CD4-positive, alpha-beta T cell (primary cell): Measurements from ENCODE around the gene LAX1. TPM values are rescaled to one million over a fixed set of nuclear protein-coding genes. Genes with fewer than 3 reads are reported as not detected.

Source experiments
- ATAC-seq: fragments of 200-7000 bp; cut with Tn5 transposase; one replicate; pipeline ENCODE4 v1.10.0; 2022; ENCODE audit warnings: mild to moderate bottlenecking; ENCODE audit not compliant: poor library complexity
- CTCF ChIA-PET: fragments of 350-600 bp; sonication (Branson Sonifier 250); formaldehyde crosslinking; loops from one replicate; lab custom pipeline; 2021; ENCODE audit warnings: antibody characterized with exemption, inconsistent platforms; lab: Charles Lee
- POLR2A ChIA-PET: fragments of 350-600 bp; sonication (Branson Sonifier 250); formaldehyde crosslinking; loops from one replicate; lab custom pipeline; 2021; ENCODE audit warnings: antibody characterized with exemption, inconsistent platforms; lab: Charles Lee
- DNase-seq, 14 experiments: peaks; one replicate each; pipeline ENCODE4 v3.0.0-alpha.2; 2013 to 2020; ENCODE audit warnings: mixed read lengths in 2 of 14
- H3K27ac ChIP-seq, 2 donors: one replicate each; pipeline versions ENCODE4 v1.5.1 to v1.7.0; 2013; ENCODE audit warnings: low read length in 2 of 2, low read depth in 1 of 2, mild to moderate bottlenecking in 1 of 2
- H3K27me3 ChIP-seq, 2 experiments: 1 replicate in 1 of 2; 2 replicates in 1 of 2; pipeline versions ENCODE4 v1.6.1 to v1.7.0; 2013; ENCODE audit warnings: low read length in 2 of 2, control low read depth in 1 of 2, mild to moderate bottlenecking in 1 of 2, moderate library complexity in 1 of 2; ENCODE audit not compliant: insufficient read depth in 2 of 2, control insufficient read depth in 1 of 2
- H3K36me3 ChIP-seq: one replicate; pipeline ENCODE4 v1.6.1; 2013; ENCODE audit warnings: low read length, control low read depth; ENCODE audit not compliant: insufficient read depth
- H3K4me1 ChIP-seq: one replicate; pipeline ENCODE4 v1.6.1; 2013; ENCODE audit warnings: low read length, control low read depth; ENCODE audit not compliant: insufficient read depth
- H3K4me3 ChIP-seq: one replicate; pipeline ENCODE4 v1.5.1; 2013; ENCODE audit warnings: mild to moderate bottlenecking, low read length, moderate library complexity
- H3K9me3 ChIP-seq, 2 experiments: 1 replicate in 1 of 2; 2 replicates in 1 of 2; pipeline versions ENCODE4 v1.6.1 to v1.7.0; 2013; ENCODE audit warnings: low read length in 2 of 2, mild to moderate bottlenecking in 2 of 2, control low read depth in 1 of 2, moderate library complexity in 1 of 2; ENCODE audit not compliant: control insufficient read depth in 1 of 2, insufficient read depth in 1 of 2
- H3K27ac Mint-ChIP-seq: one replicate; pipeline ENCODE4 v1.8.0; 2020; ENCODE audit warnings: mixed read lengths
- H3K27me3 Mint-ChIP-seq: one replicate; pipeline ENCODE4 v1.8.0; 2021; ENCODE audit warnings: mixed read lengths
- H3K36me3 Mint-ChIP-seq: one replicate; pipeline ENCODE4 v1.8.0; 2021; ENCODE audit warnings: low read depth, mixed read lengths
- H3K4me1 Mint-ChIP-seq: one replicate; pipeline ENCODE4 v1.8.0; 2021; ENCODE audit warnings: low read depth, mixed read lengths
- H3K4me3 Mint-ChIP-seq: one replicate; pipeline ENCODE4 v1.8.0; 2020; ENCODE audit warnings: mild to moderate bottlenecking, mixed read lengths
- H3K9me3 Mint-ChIP-seq: one replicate; pipeline ENCODE4 v1.8.0; 2020; ENCODE audit warnings: mixed read lengths
- intact Hi-C, 2 experiments: fragments of 100-400 bp; cut with DNase I in 1 of 2; cut with micrococcal nuclease in 1 of 2; formaldehyde crosslinking; loops; one replicate each; pipeline versions ENCODE4 v1.15.1 to v1.9.0; 2023 to 2025; cut with DNase I, micrococcal nuclease
- total RNA-seq, 174 experiments: library from RNA in 2 of 174; stranded (reverse) in 2 of 174; gene quantifications; one replicate each; pipeline ENCODE4 v1.2.3 and lab custom pipeline; 2021 to 2026
- TF ChIP-seq, protein P1 (sequence below): fragments of 200-600 bp; IDR thresholded peaks from one replicate; pipeline ENCODE4 v1.8.0; 2022; ENCODE audit warnings: antibody characterized with exemption, mild to moderate bottlenecking

The LAX1 gene
- total RNA-seq, 2 experiments from 2014 or later, result 16.6 to 18.3 TPM

DNA sequence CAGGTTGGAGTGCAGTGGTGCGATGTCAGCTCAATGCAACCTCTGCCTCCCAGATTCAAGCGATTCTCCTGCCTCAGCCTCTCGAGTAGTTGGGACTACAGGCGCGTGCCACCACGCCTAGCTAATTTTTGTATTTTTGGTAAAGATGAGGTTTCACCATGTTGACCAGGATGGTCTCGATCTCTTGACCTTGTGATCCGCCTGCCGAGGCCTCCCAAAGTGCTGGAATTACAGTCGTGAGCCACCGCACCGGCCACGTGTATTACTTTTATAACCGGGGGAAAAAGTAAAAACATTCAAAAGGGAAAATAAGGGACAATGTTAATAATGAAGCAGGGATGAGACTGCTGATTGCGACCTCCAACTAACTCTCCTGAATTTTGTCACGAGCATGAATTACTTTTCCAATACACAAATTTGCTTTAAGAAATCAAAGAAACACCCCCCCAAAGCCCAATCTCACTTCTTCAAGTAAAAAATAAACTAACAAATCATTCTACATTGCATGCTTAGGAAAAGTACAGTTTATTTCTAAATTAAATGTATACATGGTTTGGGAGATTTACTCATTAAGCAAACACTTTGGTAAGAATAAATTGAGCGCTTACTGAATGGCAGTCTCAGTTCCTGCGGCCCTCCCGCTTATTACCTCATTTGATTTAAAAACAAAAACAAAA lies 29.9 kb downstream of the LAX1 start:
- intact Hi-C loops, result loop anchor here (1.0 to 10.0 kb wide), 7 partner anchors 30 to 1450 kb away; partner anchors contain the start of genes LAX1 (in 1 of the 2), PPP1R12B (in 1 of the 2), RBBP5 (in 1 of the 2) and SNRPE (in 1 of the 2)
- ChIA-PET POLR2A (interaction anchor here (1.8 kb wide), 1 partner anchor 30 kb away, joined by 19 read pairs; the partner anchor contains the start of gene LAX1), CTCF (interaction anchor here (0.7 to 1.4 kb wide), 2 partner anchors 30 to 169 kb away, joined by 4 to 5 read pairs; partner anchors contain the start of gene LAX1)
- Histone ChIP-seq H3K36me3 (peaks cover 27% of the 10 kb centered on the region), H3K27ac (peak overlapping the region; percentile 83 to 86), H3K4me1 (peaks cover 30% of the 10 kb centered on the region), H3K27me3 (no peaks in the 10 kb centered on the region), H3K9me3 (no peaks in the 10 kb centered on the region), H3K4me3 (peak overlapping the region; percentile 83)
- DNase-seq (no peak), ATAC-seq (no peak)
- no peaks in the 10 kb centered on the region for H3K27me3 Mint-ChIP-seq
- H3K4me1 Mint-ChIP-seq, result peaks cover 48% of the 10 kb centered on the region
- peaks cover 41% of the 10 kb centered on the region for H3K36me3 Mint-ChIP-seq
- no peaks in the 10 kb centered on the region for H3K9me3 Mint-ChIP-seq
- TF ChIP-seq, protein P1, sequence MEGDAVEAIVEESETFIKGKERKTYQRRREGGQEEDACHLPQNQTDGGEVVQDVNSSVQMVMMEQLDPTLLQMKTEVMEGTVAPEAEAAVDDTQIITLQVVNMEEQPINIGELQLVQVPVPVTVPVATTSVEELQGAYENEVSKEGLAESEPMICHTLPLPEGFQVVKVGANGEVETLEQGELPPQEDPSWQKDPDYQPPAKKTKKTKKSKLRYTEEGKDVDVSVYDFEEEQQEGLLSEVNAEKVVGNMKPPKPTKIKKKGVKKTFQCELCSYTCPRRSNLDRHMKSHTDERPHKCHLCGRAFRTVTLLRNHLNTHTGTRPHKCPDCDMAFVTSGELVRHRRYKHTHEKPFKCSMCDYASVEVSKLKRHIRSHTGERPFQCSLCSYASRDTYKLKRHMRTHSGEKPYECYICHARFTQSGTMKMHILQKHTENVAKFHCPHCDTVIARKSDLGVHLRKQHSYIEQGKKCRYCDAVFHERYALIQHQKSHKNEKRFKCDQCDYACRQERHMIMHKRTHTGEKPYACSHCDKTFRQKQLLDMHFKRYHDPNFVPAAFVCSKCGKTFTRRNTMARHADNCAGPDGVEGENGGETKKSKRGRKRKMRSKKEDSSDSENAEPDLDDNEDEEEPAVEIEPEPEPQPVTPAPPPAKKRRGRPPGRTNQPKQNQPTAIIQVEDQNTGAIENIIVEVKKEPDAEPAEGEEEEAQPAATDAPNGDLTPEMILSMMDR, result no peak
- peak overlapping the region; percentile 86 for H3K27ac Mint-ChIP-seq
- peak overlapping the region; percentile 98 for H3K4me3 Mint-ChIP-seq

DNA sequence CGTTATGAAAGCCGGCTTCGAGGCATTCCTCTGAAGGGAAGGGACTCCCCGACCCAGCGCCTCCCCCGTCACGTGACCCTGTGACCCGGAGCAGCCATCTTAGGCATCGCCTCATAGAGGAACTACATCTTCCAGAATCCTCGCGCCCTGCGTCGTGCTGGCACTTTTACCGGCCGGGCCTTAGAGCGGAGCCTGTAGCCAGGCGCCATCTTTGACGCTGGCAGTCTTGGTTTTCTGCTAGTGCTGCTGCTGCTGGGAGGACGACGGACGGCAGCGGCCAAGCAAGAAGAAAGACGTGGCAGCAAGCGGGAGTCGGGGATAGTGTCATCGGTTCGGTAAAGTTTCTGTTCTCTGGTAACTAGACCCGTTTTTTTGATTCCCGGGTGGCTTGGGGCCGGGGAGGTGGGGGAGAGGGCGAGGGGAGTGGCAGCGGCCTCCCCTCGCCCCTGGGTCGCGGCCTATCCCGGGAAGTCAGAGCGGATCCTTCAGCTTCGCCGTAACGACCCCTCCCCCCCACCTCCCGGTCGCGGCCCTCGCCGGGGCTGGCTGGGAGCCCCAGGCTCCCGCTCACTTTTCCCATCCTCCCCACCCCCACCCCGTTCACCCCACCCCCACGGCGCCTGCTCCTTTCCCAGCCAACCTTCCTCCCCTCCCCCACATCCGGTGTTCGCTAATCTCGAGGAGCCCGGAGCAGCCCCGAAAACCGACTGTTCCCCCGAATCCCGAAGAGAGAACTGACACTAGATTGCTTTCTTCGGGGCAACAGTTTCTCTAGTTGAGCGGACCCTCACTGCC lies 30.7 kb downstream of the LAX1 start, which contains the start of the genes ZBED6 and ZC3H11A:
ZBED6 (plus strand) TSS at position 183 of the 795 bp plus-strand sequence. CDS start 1,900 bp downstream, outside the sequence.
ZC3H11A (plus strand) TSS at position 183 of the 795 bp plus-strand sequence. CDS start 21,448 bp downstream, outside the sequence.
- Histone ChIP-seq H3K27me3 (no peaks in the 10 kb centered on the region), H3K36me3 (peaks cover 28% of the 10 kb centered on the region), H3K9me3 (no peaks in the 10 kb centered on the region), H3K4me1 (peaks cover 32% of the 10 kb centered on the region), H3K27ac (peak within 1 kb of the TSS; percentile 83 to 87), H3K4me3 (peak within 1 kb of the TSS; percentile 83)
- Mint-ChIP-seq H3K27ac (peak within 1 kb of the TSS; percentile 86), H3K27me3 (no peaks in the 10 kb centered on the region), H3K4me1 (peaks cover 56% of the 10 kb centered on the region), H3K9me3 (no peaks in the 10 kb centered on the region), H3K36me3 (peaks cover 46% of the 10 kb centered on the region), H3K4me3 (peak within 1 kb of the TSS; percentile 98)
- peak; percentile 98 for ATAC-seq
- ChIA-PET CTCF (no interaction called here), POLR2A (interaction anchor here (1.3 to 1.8 kb wide), 2 partner anchors 30 to 31 kb away, joined by 7 to 19 read pairs; partner anchors contain the start of gene LAX1)
- peak; percentile 96 to 100 (median 98) for DNase-seq
- TF ChIP-seq, protein P1, result no peak
- intact Hi-C loops, result loop anchor here (1.0 to 10.0 kb wide), 7 partner anchors 30 to 1451 kb away; partner anchors contain the start of genes LAX1 (in 2 of the 2), PPP1R12B (in 1 of the 2), RBBP5 (in 1 of the 2) and SNRPE (in 1 of the 2)

DNA sequence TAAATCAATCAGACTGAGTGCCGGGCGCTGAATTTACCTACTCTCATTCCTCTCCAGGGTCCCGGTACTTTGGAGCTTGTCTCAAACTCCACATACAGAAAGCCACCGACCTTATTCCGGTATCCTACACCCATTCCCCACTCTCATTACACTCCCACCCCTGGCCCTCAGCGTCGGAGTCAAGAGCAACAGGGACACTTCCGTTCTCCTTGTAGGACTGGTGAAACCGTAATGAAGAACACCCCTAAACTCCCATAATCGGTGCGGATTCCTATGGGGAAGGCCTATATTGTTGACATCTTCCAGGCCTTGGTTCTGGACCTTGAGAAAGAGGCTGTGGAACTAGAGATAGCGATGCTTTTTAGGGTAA lies 31.2 kb downstream of the LAX1 start:
- POLR2A ChIA-PET, result interaction anchor here (1.3 kb wide), 1 partner anchor 31 kb away, joined by 7 read pairs; the partner anchor contains the start of gene LAX1
- Histone ChIP-seq H3K36me3 (peaks cover 28% of the 10 kb centered on the region), H3K4me3 (peak overlapping the region; percentile 83), H3K27me3 (no peaks in the 10 kb centered on the region), H3K4me1 (peaks cover 32% of the 10 kb centered on the region), H3K9me3 (no peaks in the 10 kb centered on the region), H3K27ac (peak overlapping the region; percentile 83 to 87)
- Mint-ChIP-seq H3K27ac (peak overlapping the region; percentile 86), H3K4me1 (peaks cover 62% of the 10 kb centered on the region), H3K9me3 (no peaks in the 10 kb centered on the region), H3K4me3 (peak overlapping the region; percentile 94), H3K36me3 (peaks cover 46% of the 10 kb centered on the region), H3K27me3 (no peaks in the 10 kb centered on the region)
- TF ChIP-seq, protein P1, result no peak
- DNase-seq, result peak in 6 of 14 experiments; percentile 2 to 55 (median 30)
- intact Hi-C loops, result loop anchor here (2.0 to 10.0 kb wide), 5 partner anchors 31 to 1451 kb away; partner anchors contain the start of genes LAX1 (in 1 of the 2), PPP1R12B (in 1 of the 2), RBBP5 (in 1 of the 2) and UBE2T (in 1 of the 2)
- CTCF ChIA-PET, result no interaction called here
- no peak for ATAC-seq
